Measurements from ENCODE around the gene CLCN1.

CLCN1 gene

GRCh38 chr7:143285806-143286521 is 29.9 kb upstream of the CLCN1 start:
- H2AFZ ChIP-seq (ENCODE audit: low read length): no peak overlapping the region

GRCh38 chr7:143286522-143286890 is 29.4 kb upstream of the CLCN1 start:
- H2AFZ ChIP-seq (ENCODE audit: low read length): no peak overlapping the region
- TF ChIP-seq EZH2phosphoT487 (IDR thresholded peaks at IDR 0.05; ENCODE audit: borderline replicate concordance): no peak
- TF ChIP-seq CTCF (conservative IDR thresholded peaks at IDR 0.05; ENCODE audit: low read length): no peak

More at GRCh38 chr7:143285806-143286521, 29.9 kb upstream of the CLCN1 start:
- Histone ChIP-seq H3K9ac (ENCODE audit: low read depth, low read length, poor library complexity, severe bottlenecking) (no peak overlapping the region), H3F3A (ENCODE audit: low read depth) (no peaks in the 10 kb centered on the region), H3K4me1 (ENCODE audit: insufficient read depth, low read length, poor library complexity, severe bottlenecking) (peaks cover 28% of the 10 kb centered on the region), H3K27me3 (ENCODE audit: insufficient read depth, low read length, poor library complexity, severe bottlenecking) (no peaks in the 10 kb centered on the region), H4K20me1 (ENCODE audit: insufficient read depth, low read length, poor library complexity, severe bottlenecking) (peaks cover 21% of the 10 kb centered on the region), H3K9me2 (replicated peaks; ENCODE audit: low read depth, low read length) (no peaks in the 10 kb centered on the region), H3K4me3 (ENCODE audit: low read length, poor library complexity, severe bottlenecking) (no peak overlapping the region), H3K36me3 (ENCODE audit: insufficient read depth, low read length) (no peaks in the 10 kb centered on the region), H3K79me2 (ENCODE audit: insufficient read depth, low read length) (peaks cover 27% of the 10 kb centered on the region), H3K4me2 (ENCODE audit: low read depth, low read length, poor library complexity, severe bottlenecking) (no peak overlapping the region), H3K9me3 (ENCODE audit: insufficient read depth, low read depth, low read length) (no peaks in the 10 kb centered on the region)
- TF ChIP-seq EZH2phosphoT487 (IDR thresholded peaks at IDR 0.05; ENCODE audit: borderline replicate concordance) (no peak), CTCF (conservative IDR thresholded peaks at IDR 0.05; ENCODE audit: low read length) (no peak)

GRCh38 chr7:143287339-143287934 is 28.5 kb upstream of the CLCN1 start:
- Histone ChIP-seq H3K9ac (ENCODE audit: low read depth, low read length, poor library complexity, severe bottlenecking) (peak overlapping the region; percentile 34), H3K79me2 (ENCODE audit: insufficient read depth, low read length) (peaks cover 42% of the 10 kb centered on the region)

More at GRCh38 chr7:143286522-143286890, 29.4 kb upstream of the CLCN1 start:
- Histone ChIP-seq H3K9me2 (replicated peaks; ENCODE audit: low read depth, low read length) (no peaks in the 10 kb centered on the region), H3K4me3 (ENCODE audit: low read length, poor library complexity, severe bottlenecking) (no peak overlapping the region), H3K79me2 (ENCODE audit: insufficient read depth, low read length) (peaks cover 33% of the 10 kb centered on the region), H3K4me1 (ENCODE audit: insufficient read depth, low read length, poor library complexity, severe bottlenecking) (peaks cover 33% of the 10 kb centered on the region), H3K9me3 (ENCODE audit: insufficient read depth, low read depth, low read length) (no peaks in the 10 kb centered on the region), H3K9ac (ENCODE audit: low read depth, low read length, poor library complexity, severe bottlenecking) (no peak overlapping the region), H3K27me3 (ENCODE audit: insufficient read depth, low read length, poor library complexity, severe bottlenecking) (no peaks in the 10 kb centered on the region), H4K20me1 (ENCODE audit: insufficient read depth, low read length, poor library complexity, severe bottlenecking) (peaks cover 27% of the 10 kb centered on the region), H3F3A (ENCODE audit: low read depth) (no peaks in the 10 kb centered on the region), H3K36me3 (ENCODE audit: insufficient read depth, low read length) (no peaks in the 10 kb centered on the region; the same call in 1 of the 2 replicates), H3K4me2 (ENCODE audit: low read depth, low read length, poor library complexity, severe bottlenecking) (no peak overlapping the region)

More at GRCh38 chr7:143287339-143287934, 28.5 kb upstream of the CLCN1 start:
- Histone ChIP-seq H3K36me3 (ENCODE audit: insufficient read depth, low read length) (peaks cover 7% of the 10 kb centered on the region; the same call in 1 of the 2 replicates), H3K4me2 (ENCODE audit: low read depth, low read length, poor library complexity, severe bottlenecking) (peak overlapping the region; percentile 65), H4K20me1 (ENCODE audit: insufficient read depth, low read length, poor library complexity, severe bottlenecking) (peaks cover 33% of the 10 kb centered on the region), H3K27me3 (ENCODE audit: insufficient read depth, low read length, poor library complexity, severe bottlenecking) (no peaks in the 10 kb centered on the region), H2AFZ (ENCODE audit: low read length) (peak overlapping the region; percentile 79), H3K4me1 (ENCODE audit: insufficient read depth, low read length, poor library complexity, severe bottlenecking) (peaks cover 39% of the 10 kb centered on the region), H3K9me3 (ENCODE audit: insufficient read depth, low read depth, low read length) (no peaks in the 10 kb centered on the region), H3K4me3 (ENCODE audit: low read length, poor library complexity, severe bottlenecking) (peak overlapping the region; percentile 77), H3K9me2 (replicated peaks; ENCODE audit: low read depth, low read length) (no peaks in the 10 kb centered on the region), H3F3A (ENCODE audit: low read depth) (no peaks in the 10 kb centered on the region)
- TF ChIP-seq EZH2phosphoT487 (IDR thresholded peaks at IDR 0.05; ENCODE audit: borderline replicate concordance): no peak
- TF ChIP-seq CTCF (conservative IDR thresholded peaks at IDR 0.05; ENCODE audit: low read length): no peak
